ENCODE data around the gene NUTM2G. TPM values are rescaled to one million over a fixed set of nuclear protein-coding genes. Genes with fewer than 3 reads are reported as not detected.
"Not testable (repeated sequence)": the region's sequence is repeated elsewhere in the genome, so short reads cannot be mapped to it uniquely, and the experiment has no call there.

Gene NUTM2G, protein sequence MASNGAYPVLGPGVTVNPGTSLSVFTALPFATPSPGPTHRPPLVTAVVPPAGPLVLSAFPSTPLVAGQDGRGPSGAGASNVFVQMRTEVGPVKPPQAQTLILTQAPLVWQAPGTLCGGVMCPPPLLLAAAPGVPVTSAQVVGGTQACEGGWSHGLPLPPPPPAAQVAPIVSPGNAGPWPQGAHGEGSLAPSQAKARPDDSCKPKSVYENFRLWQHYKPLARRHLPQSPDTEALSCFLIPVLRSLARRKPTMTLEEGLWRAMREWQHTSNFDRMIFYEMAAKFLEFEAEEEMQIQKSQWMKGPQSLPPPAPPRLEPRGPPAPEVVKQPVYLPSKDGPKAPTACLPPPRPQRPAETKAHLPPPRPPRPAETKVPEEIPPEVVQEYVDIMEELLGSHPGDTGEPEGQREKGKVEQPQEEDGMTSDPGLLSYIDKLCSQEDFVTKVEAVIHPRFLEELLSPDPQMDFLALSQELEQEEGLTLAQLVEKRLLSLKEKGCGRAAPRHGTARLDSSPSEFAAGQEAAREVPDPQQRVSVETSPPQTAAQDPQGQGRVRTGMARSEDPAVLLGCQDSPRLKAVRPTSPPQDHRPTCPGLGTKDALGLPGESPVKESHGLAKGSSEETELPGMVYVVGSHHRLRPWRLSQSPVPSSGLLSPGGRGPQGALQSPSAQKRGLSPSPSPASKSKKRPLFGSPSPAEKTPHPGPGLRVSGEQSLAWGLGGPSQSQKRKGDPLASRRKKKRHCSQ
- under 1 TPM in 1 of 4 donors, not detected in 3; 0.83 TPM for polyA plus RNA-seq
- long read RNA-seq, donor 1, partial matches to known transcripts, result 566 of 878 reads
- long read RNA-seq, donor 1, other reads (novel, unspliced or antisense), result 312 of 878 reads
- long read RNA-seq, donor 2, result 0 reads
- long read RNA-seq, donor 3, result 0 reads
- long read RNA-seq, donor 4, result 0 reads
- long read RNA-seq, donor 5, result 0 reads
- long read RNA-seq, donor 6, result 0 reads
- long read RNA-seq, donor 7, result 0 reads
- long read RNA-seq, donor 8, result 0 reads
- long read RNA-seq, donor 9, result 0 reads
- long read RNA-seq, donor 10, result 0 reads

DNA sequence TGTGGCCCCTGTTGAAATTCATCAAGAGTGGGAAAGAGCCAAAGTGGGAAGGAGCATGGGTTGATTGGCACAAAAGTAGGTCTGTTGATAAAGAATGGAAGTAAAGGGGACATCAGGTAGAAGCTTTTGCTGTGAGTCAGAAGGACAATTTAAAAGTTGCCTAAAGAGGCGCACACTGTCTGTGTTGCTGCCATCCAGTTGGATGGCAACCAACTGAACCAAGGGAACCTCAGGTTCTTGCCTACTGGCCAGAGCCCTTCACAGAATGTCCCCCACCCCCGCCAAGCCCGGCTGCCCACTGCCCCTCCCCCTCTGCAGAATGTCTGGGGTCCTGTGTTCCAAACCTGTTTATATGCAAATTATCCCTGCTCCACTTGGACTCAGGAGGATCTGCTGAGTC lies at the start of gene NUTM2G:
Gene NUTM2G (plus strand): TSS at position 301 of the 400 bp plus-strand sequence. CDS start 182 bp downstream, outside the sequence.
- not testable (repeated sequence) for H3K27me3 ChIP-seq (ENCODE audit: control insufficient read depth in 3 of 3, insufficient read depth in 3 of 3, low read length in 3 of 3); DNase-seq; FAIRE-seq; H3K4me1 ChIP-seq (ENCODE audit: control insufficient read depth in 3 of 3, insufficient read depth in 2 of 3, low read depth in 1 of 3, low read length in 2 of 3); H3K27ac ChIP-seq (ENCODE audit: low read depth in 1 of 3, low read length in 2 of 3); H3K4me3 ChIP-seq (ENCODE audit: low read depth in 1 of 3, low read length in 3 of 3); H3K36me3 ChIP-seq (ENCODE audit: control insufficient read depth in 3 of 3, insufficient read depth in 2 of 3, low read depth in 1 of 3, low read length in 3 of 3); H3K9me3 ChIP-seq (ENCODE audit: control insufficient read depth in 2 of 2, insufficient read depth in 1 of 2, low read depth in 1 of 2, low read length in 1 of 2)
- WGBS, 3 donors, result no CpG with 5 or more reads among the region's 3 CpGs

DNA sequence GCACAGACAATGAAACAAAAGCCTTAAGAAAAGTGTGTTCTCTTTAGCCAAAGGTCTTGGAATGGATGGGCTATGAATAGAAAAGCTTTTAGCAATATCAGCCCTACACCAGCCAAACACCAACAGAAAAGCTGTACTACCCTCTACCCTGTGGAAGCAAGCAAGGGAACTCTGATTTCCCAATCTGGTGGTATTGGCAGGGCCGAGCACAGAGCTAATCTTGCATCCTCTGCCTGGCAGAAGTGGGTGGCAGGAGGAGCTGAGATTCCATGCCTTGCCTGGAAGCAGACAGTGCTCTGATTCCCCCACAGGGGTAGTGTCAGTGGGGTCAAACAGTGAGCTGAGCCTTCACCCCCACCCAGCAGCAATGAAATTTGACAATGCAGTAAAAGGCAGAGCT lies 44.7 kb upstream of the NUTM2G start:
- H3K27ac ChIP-seq (ENCODE audit: low read depth in 1 of 3, low read length in 2 of 3), result no peak overlapping the region
- H3K4me3 ChIP-seq (ENCODE audit: low read depth in 1 of 3, low read length in 3 of 3), result no peak overlapping the region
- FAIRE-seq (no peak), DNase-seq (no peak)
- H3K36me3 ChIP-seq (ENCODE audit: control insufficient read depth in 3 of 3, insufficient read depth in 2 of 3, low read depth in 1 of 3, low read length in 3 of 3), result no peaks in the 10 kb centered on the region
- no peaks in the 10 kb centered on the region for H3K4me1 ChIP-seq (ENCODE audit: control insufficient read depth in 3 of 3, insufficient read depth in 2 of 3, low read depth in 1 of 3, low read length in 2 of 3)
- 38 to 90% (median 85%) methylated on average over 1 of the region's 1 CpG for WGBS, 3 donors
- H3K9me3 ChIP-seq (ENCODE audit: control insufficient read depth in 2 of 2, insufficient read depth in 1 of 2, low read depth in 1 of 2, low read length in 1 of 2), result peaks cover 0 to 10% of the 10 kb centered on the region in 2 donors
- H3K27me3 ChIP-seq (ENCODE audit: control insufficient read depth in 3 of 3, insufficient read depth in 3 of 3, low read length in 3 of 3), result peaks cover 0 to 3% (median 0%) of the 10 kb centered on the region in 3 donors

DNA sequence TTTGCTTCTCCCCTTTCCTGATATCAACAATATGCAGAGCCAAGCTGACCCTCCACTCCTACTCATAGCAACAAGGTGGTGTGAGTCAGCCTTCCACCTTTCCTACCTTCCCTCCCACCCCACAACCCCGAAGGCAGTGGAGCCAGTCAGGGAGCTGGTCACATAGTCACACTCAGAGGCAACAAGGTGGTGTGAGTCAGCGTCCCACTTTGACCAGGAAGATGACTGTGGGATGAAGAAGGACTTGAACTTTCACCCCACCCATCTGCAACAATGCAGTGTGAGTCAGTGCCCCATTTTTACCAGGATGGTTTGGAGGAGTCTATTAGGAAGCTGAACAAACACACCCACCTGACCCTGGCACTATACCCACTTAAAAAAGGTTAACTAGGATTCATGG lies 44.2 kb upstream of the NUTM2G start:
- peaks cover 0 to 10% of the 10 kb centered on the region in 2 donors for H3K9me3 ChIP-seq (ENCODE audit: control insufficient read depth in 2 of 2, insufficient read depth in 1 of 2, low read depth in 1 of 2, low read length in 1 of 2)
- WGBS, 3 donors, result 15 to 59% (median 54%) methylated on average over 2 of the region's 2 CpGs
- DNase-seq (peak in 1 of 2 donors; percentile 81), FAIRE-seq (no peak)
- H3K36me3 ChIP-seq (ENCODE audit: control insufficient read depth in 3 of 3, insufficient read depth in 2 of 3, low read depth in 1 of 3, low read length in 3 of 3), result no peaks in the 10 kb centered on the region
- no peaks in the 10 kb centered on the region for H3K4me1 ChIP-seq (ENCODE audit: control insufficient read depth in 3 of 3, insufficient read depth in 2 of 3, low read depth in 1 of 3, low read length in 2 of 3)
- peaks cover 0 to 1% (median 0%) of the 10 kb centered on the region in 3 donors for H3K27me3 ChIP-seq (ENCODE audit: control insufficient read depth in 3 of 3, insufficient read depth in 3 of 3, low read length in 3 of 3)
- no peak overlapping the region for H3K4me3 ChIP-seq (ENCODE audit: low read depth in 1 of 3, low read length in 3 of 3)
- no peak overlapping the region for H3K27ac ChIP-seq (ENCODE audit: low read depth in 1 of 3, low read length in 2 of 3)

DNA sequence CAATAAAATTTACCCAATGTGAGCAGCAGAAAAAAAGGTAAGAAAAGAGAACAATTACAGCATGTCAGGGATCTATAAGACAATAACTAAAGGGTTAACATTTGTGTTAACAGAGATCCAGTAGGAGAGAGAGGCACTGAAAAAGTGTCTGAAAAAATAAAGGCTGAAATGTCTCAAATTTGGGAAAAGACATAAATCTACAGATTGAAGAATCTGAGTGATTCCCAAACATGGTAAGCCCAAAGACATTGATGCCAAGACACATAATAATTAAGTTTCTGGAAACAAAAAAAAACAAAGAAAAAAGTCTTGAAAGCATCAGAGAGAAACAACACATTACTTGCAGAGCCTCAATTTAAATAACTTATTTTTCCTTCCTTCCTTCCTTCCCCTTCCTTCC lies 43.2 kb upstream of the NUTM2G start:
- no peaks in the 10 kb centered on the region for H3K4me1 ChIP-seq (ENCODE audit: control insufficient read depth in 3 of 3, insufficient read depth in 2 of 3, low read depth in 1 of 3, low read length in 2 of 3)
- H3K27me3 ChIP-seq (ENCODE audit: control insufficient read depth in 3 of 3, insufficient read depth in 3 of 3, low read length in 3 of 3), result no peaks in the 10 kb centered on the region
- H3K36me3 ChIP-seq (ENCODE audit: control insufficient read depth in 3 of 3, insufficient read depth in 2 of 3, low read depth in 1 of 3, low read length in 3 of 3), result peaks cover 0 to 5% (median 0%) of the 10 kb centered on the region in 3 donors
- FAIRE-seq (no peak), DNase-seq (no peak)
- H3K27ac ChIP-seq (ENCODE audit: low read depth in 1 of 3, low read length in 2 of 3), result no peak overlapping the region
- no peak overlapping the region for H3K4me3 ChIP-seq (ENCODE audit: low read depth in 1 of 3, low read length in 3 of 3)
- peaks cover 0 to 10% of the 10 kb centered on the region in 2 donors for H3K9me3 ChIP-seq (ENCODE audit: control insufficient read depth in 2 of 2, insufficient read depth in 1 of 2, low read depth in 1 of 2, low read length in 1 of 2)

DNA sequence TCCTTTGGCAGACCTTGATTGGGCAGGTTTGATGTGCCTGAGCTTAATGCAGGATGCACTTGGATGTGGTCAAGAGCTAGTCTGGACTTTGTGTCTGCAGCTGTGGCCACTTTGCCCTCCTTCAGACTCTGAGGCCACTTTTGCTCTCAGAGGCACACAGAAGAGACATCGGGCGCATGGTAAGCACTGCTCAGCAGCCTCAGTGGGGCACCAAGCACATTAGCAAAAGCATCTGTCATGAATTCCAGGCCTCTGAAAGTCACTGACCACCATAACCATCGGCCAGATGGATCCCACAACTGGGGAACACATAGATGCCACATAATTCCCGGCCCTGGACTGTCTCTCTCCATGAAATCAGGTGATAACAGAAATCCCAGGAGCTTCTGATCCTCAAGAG lies 40.1 kb upstream of the NUTM2G start:
- no peaks in the 10 kb centered on the region for H3K4me1 ChIP-seq (ENCODE audit: control insufficient read depth in 3 of 3, insufficient read depth in 2 of 3, low read depth in 1 of 3, low read length in 2 of 3)
- WGBS, 3 donors, result 94 to 97% (median 95%) methylated on average over 4 of the region's 4 CpGs
- no peak for FAIRE-seq

DNA sequence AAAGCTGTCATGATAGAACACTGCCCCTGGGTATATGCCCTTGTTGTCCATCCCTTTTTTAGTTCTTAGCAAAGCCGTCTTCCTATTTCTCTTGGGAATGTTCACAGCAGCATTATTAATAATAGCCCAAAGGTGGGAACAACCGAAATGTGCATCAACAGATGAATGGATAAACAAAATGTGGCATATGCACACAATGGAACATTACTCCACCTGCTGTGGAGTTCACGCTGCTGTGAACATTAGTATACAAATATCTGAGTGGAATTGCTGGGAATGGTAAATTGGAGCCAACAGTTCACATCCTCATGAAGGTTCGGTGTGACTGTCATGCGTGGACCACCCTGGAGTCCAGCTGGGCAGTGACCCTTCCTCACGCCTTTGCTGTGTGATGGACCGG lies 36.5 kb upstream of the NUTM2G start:
- WGBS, 3 donors, result 97% methylated on average over 7 of the region's 7 CpGs
- Histone ChIP-seq H3K27me3 (ENCODE audit: control insufficient read depth in 3 of 3, insufficient read depth in 3 of 3, low read length in 3 of 3) (no peaks in the 10 kb centered on the region), H3K9me3 (ENCODE audit: control insufficient read depth in 2 of 2, insufficient read depth in 1 of 2, low read depth in 1 of 2, low read length in 1 of 2) (peaks cover 0 to 1% of the 10 kb centered on the region in 2 donors), H3K36me3 (ENCODE audit: control insufficient read depth in 3 of 3, insufficient read depth in 2 of 3, low read depth in 1 of 3, low read length in 3 of 3) (peaks cover 2 to 20% (median 9%) of the 10 kb centered on the region in 3 donors), H3K4me1 (ENCODE audit: control insufficient read depth in 3 of 3, insufficient read depth in 2 of 3, low read depth in 1 of 3, low read length in 2 of 3) (no peaks in the 10 kb centered on the region), H3K4me3 (ENCODE audit: low read depth in 1 of 3, low read length in 3 of 3) (no peak overlapping the region), H3K27ac (ENCODE audit: low read depth in 1 of 3, low read length in 2 of 3) (no peak overlapping the region)
- DNase-seq, result no peak
- no peak for FAIRE-seq

More for the DNA sequence above, 40.1 kb upstream of the NUTM2G start:
- Histone ChIP-seq H3K9me3 (ENCODE audit: control insufficient read depth in 2 of 2, insufficient read depth in 1 of 2, low read depth in 1 of 2, low read length in 1 of 2) (peaks cover 0 to 10% of the 10 kb centered on the region in 2 donors), H3K27ac (ENCODE audit: low read depth in 1 of 3, low read length in 2 of 3) (no peak overlapping the region), H3K4me3 (ENCODE audit: low read depth in 1 of 3, low read length in 3 of 3) (no peak overlapping the region), H3K36me3 (ENCODE audit: control insufficient read depth in 3 of 3, insufficient read depth in 2 of 3, low read depth in 1 of 3, low read length in 3 of 3) (peaks cover 0 to 12% (median 2%) of the 10 kb centered on the region in 3 donors), H3K27me3 (ENCODE audit: control insufficient read depth in 3 of 3, insufficient read depth in 3 of 3, low read length in 3 of 3) (no peaks in the 10 kb centered on the region)
- no peak for DNase-seq

DNA sequence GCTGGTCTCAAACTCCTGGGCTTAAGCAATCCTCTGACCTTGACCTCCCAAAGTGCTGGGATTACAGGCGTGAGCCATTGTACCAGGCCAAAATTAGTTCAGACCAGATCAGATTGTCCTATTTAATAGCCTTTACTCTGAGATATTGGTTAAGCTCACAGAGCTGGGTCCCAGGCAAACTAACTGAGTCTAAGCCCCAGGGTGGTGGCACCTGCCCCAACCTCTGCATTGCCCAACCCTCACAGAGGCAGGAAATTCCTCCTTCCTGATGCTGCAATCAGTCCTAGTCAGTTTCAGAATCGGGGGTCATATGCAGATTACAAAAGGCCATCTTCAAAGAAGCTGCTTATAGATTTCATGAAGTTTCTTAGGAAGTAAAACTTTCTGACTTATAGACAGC lies 28.6 kb upstream of the NUTM2G start:
- H3K4me1 ChIP-seq (ENCODE audit: control insufficient read depth in 3 of 3, insufficient read depth in 2 of 3, low read depth in 1 of 3, low read length in 2 of 3); FAIRE-seq; H3K27ac ChIP-seq (ENCODE audit: low read depth in 1 of 3, low read length in 2 of 3); H3K36me3 ChIP-seq (ENCODE audit: control insufficient read depth in 3 of 3, insufficient read depth in 2 of 3, low read depth in 1 of 3, low read length in 3 of 3); DNase-seq; H3K4me3 ChIP-seq (ENCODE audit: low read depth in 1 of 3, low read length in 3 of 3); H3K9me3 ChIP-seq (ENCODE audit: control insufficient read depth in 2 of 2, insufficient read depth in 1 of 2, low read depth in 1 of 2, low read length in 1 of 2); H3K27me3 ChIP-seq (ENCODE audit: control insufficient read depth in 3 of 3, insufficient read depth in 3 of 3, low read length in 3 of 3): not testable (repeated sequence)
- 84 to 95% (median 93%) methylated on average over 1 of the region's 2 CpGs for WGBS, 3 donors

DNA sequence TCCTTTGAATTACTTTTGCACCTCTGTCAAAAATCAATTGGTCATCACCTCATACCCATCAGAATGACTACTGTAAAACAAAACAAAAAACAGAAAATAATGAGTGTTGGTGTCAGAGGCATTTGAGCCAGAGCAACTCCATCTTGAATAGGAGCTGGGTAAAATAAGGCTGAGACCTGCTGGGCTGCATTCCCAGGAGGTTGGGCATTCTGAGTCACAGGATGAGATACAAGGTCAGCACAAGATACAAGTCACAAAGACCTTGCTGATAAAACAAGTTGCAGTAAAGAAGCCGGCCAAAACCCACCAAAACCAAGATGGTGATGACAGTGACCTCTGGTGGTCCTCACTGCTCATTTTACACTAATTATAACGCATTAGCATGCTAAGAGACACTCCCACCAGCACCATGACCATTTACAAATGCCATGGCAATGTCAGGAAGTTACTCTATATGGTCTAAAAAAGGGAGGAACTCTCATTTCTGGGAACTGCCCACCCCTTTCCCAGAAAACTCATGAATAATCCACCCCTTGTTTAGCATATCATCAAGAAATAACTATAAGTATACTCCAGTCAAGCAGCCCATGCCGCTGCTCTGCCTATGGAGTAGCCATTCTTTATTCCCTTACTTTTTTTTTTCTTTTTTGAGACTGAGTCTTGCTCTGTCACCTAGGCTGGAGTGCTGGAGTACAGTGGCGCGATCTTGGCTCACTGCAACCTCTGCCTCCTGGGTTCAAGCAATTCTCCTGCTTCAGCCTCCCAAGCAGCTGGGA lies 23.5 kb upstream of the NUTM2G start:
- FAIRE-seq; H3K27ac ChIP-seq (ENCODE audit: low read depth in 1 of 3, low read length in 2 of 3); DNase-seq; H3K9me3 ChIP-seq (ENCODE audit: control insufficient read depth in 2 of 2, insufficient read depth in 1 of 2, low read depth in 1 of 2, low read length in 1 of 2); H3K36me3 ChIP-seq (ENCODE audit: control insufficient read depth in 3 of 3, insufficient read depth in 2 of 3, low read depth in 1 of 3, low read length in 3 of 3); H3K4me3 ChIP-seq (ENCODE audit: low read depth in 1 of 3, low read length in 3 of 3); H3K4me1 ChIP-seq (ENCODE audit: control insufficient read depth in 3 of 3, insufficient read depth in 2 of 3, low read depth in 1 of 3, low read length in 2 of 3); H3K27me3 ChIP-seq (ENCODE audit: control insufficient read depth in 3 of 3, insufficient read depth in 3 of 3, low read length in 3 of 3): not testable (repeated sequence)
- 92 to 100% methylated on average over 1 to 2 of the region's 5 CpGs; no CpG with 5 or more reads in 1 of the 3 donors for WGBS, 3 donors
